HEK293T (cell line): ENCODE measurements around the gene MOV10.

Source experiments
- BHLHE40 ChIP-seq: fragments of 450-650 bp; IDR thresholded peaks from 2 replicates; pipeline ENCODE4 v1.6.1; 2016; ENCODE audit warnings: mild to moderate bottlenecking, moderate library complexity, borderline replicate concordance
- NFRKB ChIP-seq: fragments of 450-650 bp; IDR thresholded peaks from 2 replicates; pipeline ENCODE4 v1.6.1; 2016; ENCODE audit warnings: mild to moderate bottlenecking, moderate library complexity
- SP1 ChIP-seq: fragments of 450-650 bp; IDR thresholded peaks from 2 replicates; pipeline ENCODE4 v1.6.1; 2017
- ZNF384 ChIP-seq: fragments of 450-650 bp; IDR thresholded peaks from 2 replicates; pipeline ENCODE4 v1.6.1; 2016

- TF ChIP-seq NFRKB, result no peak
- TF ChIP-seq SP1, result no peak
- no peak for TF ChIP-seq ZNF384
- TF ChIP-seq BHLHE40, result no peak
Observed at GRCh38 chr1:112665857-112666256, 8.6 kb upstream of the MOV10 start.
